HUES48 (cell line): ENCODE data around the gene NME2.
A peak's percentile ranks its signal among the peaks of the same experiment; 100 is the strongest.
"Not testable (repeated sequence)": the region's sequence is repeated elsewhere in the genome, so short reads cannot be mapped to it uniquely, and the experiment has no call there.

Source experiments
- H3K27ac ChIP-seq: one replicate; pipeline ENCODE4 v1.7.0; 2013; ENCODE audit warnings: low read depth, low read length, inconsistent platforms
- H3K27me3 ChIP-seq: 2 replicates; pipeline ENCODE4 v1.6.1; 2013; ENCODE audit warnings: mild to moderate bottlenecking, low read length; ENCODE audit not compliant: control insufficient read depth, insufficient read depth
- H3K36me3 ChIP-seq: 2 replicates; pipeline ENCODE4 v1.6.1; 2013; ENCODE audit warnings: low read length; ENCODE audit not compliant: control insufficient read depth, insufficient read depth
- H3K4me1 ChIP-seq: 2 replicates; pipeline ENCODE4 v1.6.1; 2013; ENCODE audit warnings: mild to moderate bottlenecking, low read length; ENCODE audit not compliant: control insufficient read depth, insufficient read depth
- H3K4me3 ChIP-seq: 2 replicates; pipeline ENCODE4 v1.5.1; 2013; ENCODE audit warnings: mild to moderate bottlenecking, low read depth, low read length
- H3K9ac ChIP-seq: 2 replicates; pipeline ENCODE4 v1.6.1; 2013; ENCODE audit warnings: mild to moderate bottlenecking, low read depth, low read length, moderate library complexity
- H3K9me3 ChIP-seq: 2 replicates; pipeline ENCODE4 v1.6.1; 2013; ENCODE audit warnings: low read length; ENCODE audit not compliant: control insufficient read depth, insufficient read depth

Gene NME2

GRCh38 chr17:51154176-51154575 is 12.0 kb upstream of the NME2 start:
- Histone ChIP-seq H3K27me3 (no peaks in the 10 kb centered on the region), H3K9me3 (no peaks in the 10 kb centered on the region), H3K36me3 (peaks cover 37% of the 10 kb centered on the region), H3K4me3 (peak overlapping the region; percentile 82), H3K27ac (no peak overlapping the region), H3K4me1 (peaks cover 10% of the 10 kb centered on the region), H3K9ac (peak overlapping the region; percentile 92)

GRCh38 chr17:51155416-51155815 is 10.8 kb upstream of the NME2 start:
- Histone ChIP-seq H3K27me3 (no peaks in the 10 kb centered on the region), H3K9ac (no peak overlapping the region), H3K4me3 (no peak overlapping the region), H3K27ac (no peak overlapping the region), H3K36me3 (peaks cover 47% of the 10 kb centered on the region), H3K4me1 (peaks cover 10% of the 10 kb centered on the region), H3K9me3 (no peaks in the 10 kb centered on the region)

GRCh38 chr17:51159604-51160003 is 6.6 kb upstream of the NME2 start:
- H3K9ac ChIP-seq: no peak overlapping the region
- peaks cover 77% of the 10 kb centered on the region for H3K36me3 ChIP-seq
- H3K4me1 ChIP-seq: peaks cover 2% of the 10 kb centered on the region; the same call in 1 of the 2 replicates
- no peak overlapping the region for H3K27ac ChIP-seq
- H3K4me3 ChIP-seq: no peak overlapping the region
- H3K27me3 ChIP-seq: no peaks in the 10 kb centered on the region
- H3K9me3 ChIP-seq: no peaks in the 10 kb centered on the region

- Histone ChIP-seq H3K27ac (no peak overlapping the region), H3K4me1 (no peaks in the 10 kb centered on the region), H3K36me3 (peaks cover 65% of the 10 kb centered on the region), H3K9ac (no peak overlapping the region), H3K9me3 (no peaks in the 10 kb centered on the region), H3K27me3 (no peaks in the 10 kb centered on the region), H3K4me3 (no peak overlapping the region)
These were observed 4.7 kb upstream of the NME2 start for GRCh38 chr17:51161541-51161940.

- no peak overlapping the region for H3K9ac ChIP-seq
These were observed 1.1 kb upstream of the NME2 start for GRCh38 chr17:51164911-51165679.

GRCh38 chr17:51165680-51166197 is 472 bp upstream of the NME2 start:
- H3K27me3 ChIP-seq: no peaks in the 10 kb centered on the region
- H3K9ac ChIP-seq: peak overlapping the region; percentile 47
- peaks cover 59% of the 10 kb centered on the region for H3K36me3 ChIP-seq
- no peaks in the 10 kb centered on the region for H3K9me3 ChIP-seq
- peak overlapping the region; percentile 70 for H3K4me3 ChIP-seq
- H3K27ac ChIP-seq: peak overlapping the region; percentile 44
- H3K4me1 ChIP-seq: peaks cover 6% of the 10 kb centered on the region; the same call in 1 of the 2 replicates

More at GRCh38 chr17:51164911-51165679, 1.1 kb upstream of the NME2 start:
- Histone ChIP-seq H3K27ac (peak overlapping the region; percentile 44), H3K9me3 (no peaks in the 10 kb centered on the region), H3K36me3 (peaks cover 58% of the 10 kb centered on the region), H3K4me1 (peaks cover 6% of the 10 kb centered on the region; the same call in 1 of the 2 replicates), H3K27me3 (no peaks in the 10 kb centered on the region), H3K4me3 (peak overlapping the region; percentile 70)

- Histone ChIP-seq H3K4me1 (peaks cover 6% of the 10 kb centered on the region; the same call in 1 of the 2 replicates), H3K4me3 (peak overlapping the region; percentile 70), H3K9me3 (no peaks in the 10 kb centered on the region), H3K27me3 (no peaks in the 10 kb centered on the region), H3K36me3 (peaks cover 58% of the 10 kb centered on the region), H3K27ac (peak overlapping the region; percentile 73), H3K9ac (peak overlapping the region; percentile 95)
These were observed 1.0 kb downstream of the NME2 start for GRCh38 chr17:51166987-51167931.

- Histone ChIP-seq H3K27me3 (no peaks in the 10 kb centered on the region), H3K9ac (no peak overlapping the region), H3K36me3 (peaks cover 55% of the 10 kb centered on the region), H3K27ac (no peak overlapping the region), H3K4me1 (peaks cover 6% of the 10 kb centered on the region; the same call in 1 of the 2 replicates), H3K9me3 (no peaks in the 10 kb centered on the region), H3K4me3 (no peak overlapping the region)
These were observed 3.1 kb downstream of the NME2 start for GRCh38 chr17:51169340-51169739.

- H3K27me3 ChIP-seq: no peaks in the 10 kb centered on the region
- H3K4me3 ChIP-seq: no peak overlapping the region
- H3K9me3 ChIP-seq: no peaks in the 10 kb centered on the region
- H3K9ac ChIP-seq: no peak overlapping the region
- peaks cover 6% of the 10 kb centered on the region; the same call in 1 of the 2 replicates for H3K4me1 ChIP-seq
- peaks cover 57% of the 10 kb centered on the region for H3K36me3 ChIP-seq
- H3K27ac ChIP-seq: no peak overlapping the region
These were observed 4.5 kb downstream of the NME2 start for GRCh38 chr17:51170736-51171135.

GRCh38 chr17:51172030-51172429 is 5.8 kb downstream of the NME2 start:
- not testable (repeated sequence) for H3K4me1 ChIP-seq, H3K27me3 ChIP-seq, H3K9ac ChIP-seq, H3K4me3 ChIP-seq, H3K9me3 ChIP-seq, H3K27ac ChIP-seq
- peaks cover 57% of the 10 kb centered on the region for H3K36me3 ChIP-seq
